ENCODE data around the gene PGRMC1.
A peak's percentile ranks its signal among the peaks of the same experiment; 100 is the strongest.
"Not testable (repeated sequence)": the region's sequence is repeated elsewhere in the genome, so short reads cannot be mapped to it uniquely, and the experiment has no call there.

Gene PGRMC1

GRCh38 chrX:119273420-119274192, 37.5 kb downstream of the PGRMC1 start:
- peak; percentile 37 for DNase-seq
- in situ Hi-C loops (cut with HindIII; ENCODE audit: low pct_ligation_motif_present, low sequenced_read_pairs) = no loop called here
- no peaks in the 10 kb centered on the region for H3K36me3 ChIP-seq (replicated peaks)
- TF ChIP-seq, protein P1, sequence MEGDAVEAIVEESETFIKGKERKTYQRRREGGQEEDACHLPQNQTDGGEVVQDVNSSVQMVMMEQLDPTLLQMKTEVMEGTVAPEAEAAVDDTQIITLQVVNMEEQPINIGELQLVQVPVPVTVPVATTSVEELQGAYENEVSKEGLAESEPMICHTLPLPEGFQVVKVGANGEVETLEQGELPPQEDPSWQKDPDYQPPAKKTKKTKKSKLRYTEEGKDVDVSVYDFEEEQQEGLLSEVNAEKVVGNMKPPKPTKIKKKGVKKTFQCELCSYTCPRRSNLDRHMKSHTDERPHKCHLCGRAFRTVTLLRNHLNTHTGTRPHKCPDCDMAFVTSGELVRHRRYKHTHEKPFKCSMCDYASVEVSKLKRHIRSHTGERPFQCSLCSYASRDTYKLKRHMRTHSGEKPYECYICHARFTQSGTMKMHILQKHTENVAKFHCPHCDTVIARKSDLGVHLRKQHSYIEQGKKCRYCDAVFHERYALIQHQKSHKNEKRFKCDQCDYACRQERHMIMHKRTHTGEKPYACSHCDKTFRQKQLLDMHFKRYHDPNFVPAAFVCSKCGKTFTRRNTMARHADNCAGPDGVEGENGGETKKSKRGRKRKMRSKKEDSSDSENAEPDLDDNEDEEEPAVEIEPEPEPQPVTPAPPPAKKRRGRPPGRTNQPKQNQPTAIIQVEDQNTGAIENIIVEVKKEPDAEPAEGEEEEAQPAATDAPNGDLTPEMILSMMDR (IDR thresholded peaks at IDR 0.05; ENCODE audit: low read depth, low read length, missing control alignments) = peak; percentile 56
- H3K4me3 ChIP-seq (ENCODE audit: low read depth, low read length) = peak overlapping the region; percentile 29
- no peaks in the 10 kb centered on the region for H3K27me3 ChIP-seq (replicated peaks)
- no peak overlapping the region for H3K27ac ChIP-seq

DNA sequence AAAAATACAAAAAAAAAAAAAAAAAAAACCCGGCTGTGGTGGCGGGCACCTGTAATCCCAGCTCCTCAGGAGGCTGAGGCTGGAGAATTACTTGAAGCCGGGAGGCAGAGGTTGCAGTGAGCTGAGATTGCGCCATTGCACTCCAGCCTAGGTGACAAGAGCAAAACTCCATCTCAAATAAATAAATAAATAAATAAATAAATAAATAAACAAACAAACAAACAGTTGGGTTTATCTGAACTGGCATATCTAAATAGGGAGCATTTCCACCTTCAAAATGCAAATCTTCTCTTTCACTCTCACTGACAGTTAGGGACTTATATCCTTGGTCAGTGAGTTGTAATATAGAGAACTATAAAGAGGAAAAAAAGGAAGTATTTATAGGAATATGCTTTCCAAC, 46.3 kb downstream of the PGRMC1 start:
- H3K4me3 ChIP-seq (ENCODE audit: low read depth, low read length); in situ Hi-C loops (cut with HindIII; ENCODE audit: low pct_ligation_motif_present, low sequenced_read_pairs); H3K27ac ChIP-seq; DNase-seq; H3K27me3 ChIP-seq (replicated peaks); H3K36me3 ChIP-seq (replicated peaks): not testable (repeated sequence)

DNA sequence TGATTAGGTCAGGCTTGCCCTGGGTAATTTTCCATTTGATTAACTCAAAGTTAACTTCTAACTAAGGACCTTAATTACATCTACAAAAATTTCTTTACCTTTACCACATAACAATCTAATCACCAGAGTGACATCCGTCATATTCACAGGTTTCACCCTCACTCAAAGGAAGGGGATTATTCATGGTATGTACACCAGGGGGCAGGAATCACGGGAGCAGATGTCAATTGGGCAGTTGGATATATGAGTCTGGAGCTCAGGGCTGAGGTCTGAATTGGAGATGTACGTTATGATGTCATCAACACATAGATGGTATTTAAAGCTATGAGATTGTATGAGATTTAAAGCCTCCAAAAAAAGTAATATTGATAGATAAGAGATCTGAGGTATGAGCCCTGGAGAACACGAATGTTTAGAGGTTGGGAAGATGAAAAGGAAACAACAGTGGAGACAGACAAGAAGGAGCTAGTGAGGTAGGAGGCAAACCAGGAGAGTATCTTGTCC, 52.9 kb downstream of the PGRMC1 start:
- no peak overlapping the region for H3K27ac ChIP-seq
- H3K36me3 ChIP-seq (replicated peaks) = no peaks in the 10 kb centered on the region
- in situ Hi-C loops (cut with HindIII; ENCODE audit: low pct_ligation_motif_present, low sequenced_read_pairs) = no loop called here

DNA sequence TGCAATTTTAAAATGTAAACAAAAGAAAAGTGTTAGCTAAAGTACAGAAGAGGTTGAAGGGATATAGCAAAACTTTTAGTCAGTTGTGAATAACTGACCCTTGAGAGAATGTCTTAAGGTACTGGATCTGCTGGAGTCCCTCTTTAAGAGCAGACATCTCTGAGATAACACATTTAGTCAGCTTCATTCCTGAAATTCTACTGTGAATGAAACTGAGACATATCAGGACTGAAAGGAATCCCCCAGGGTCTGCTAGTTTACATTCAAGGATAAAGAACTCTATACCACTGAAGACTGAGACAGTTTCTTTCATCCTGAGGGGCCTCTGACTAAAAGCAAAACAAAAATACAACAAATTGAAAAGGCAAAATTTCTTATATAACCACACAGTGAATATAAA, 54.4 kb downstream of the PGRMC1 start:
- Histone ChIP-seq H3K4me3 (ENCODE audit: low read depth, low read length) (no peak overlapping the region), H3K27me3 (replicated peaks) (no peaks in the 10 kb centered on the region), H3K36me3 (replicated peaks) (no peaks in the 10 kb centered on the region), H3K27ac (no peak overlapping the region)
- TF ChIP-seq, protein P1 (IDR thresholded peaks at IDR 0.05; ENCODE audit: low read depth, low read length, missing control alignments) = no peak
- no peak for DNase-seq
- in situ Hi-C loops (cut with HindIII; ENCODE audit: low pct_ligation_motif_present, low sequenced_read_pairs) = no loop called here

More for the DNA sequence above, 52.9 kb downstream of the PGRMC1 start:
- DNase-seq = no peak
- TF ChIP-seq, protein P1 (IDR thresholded peaks at IDR 0.05; ENCODE audit: low read depth, low read length, missing control alignments) = no peak
- no peaks in the 10 kb centered on the region for H3K27me3 ChIP-seq (replicated peaks)
- H3K4me3 ChIP-seq (ENCODE audit: low read depth, low read length) = no peak overlapping the region

DNA sequence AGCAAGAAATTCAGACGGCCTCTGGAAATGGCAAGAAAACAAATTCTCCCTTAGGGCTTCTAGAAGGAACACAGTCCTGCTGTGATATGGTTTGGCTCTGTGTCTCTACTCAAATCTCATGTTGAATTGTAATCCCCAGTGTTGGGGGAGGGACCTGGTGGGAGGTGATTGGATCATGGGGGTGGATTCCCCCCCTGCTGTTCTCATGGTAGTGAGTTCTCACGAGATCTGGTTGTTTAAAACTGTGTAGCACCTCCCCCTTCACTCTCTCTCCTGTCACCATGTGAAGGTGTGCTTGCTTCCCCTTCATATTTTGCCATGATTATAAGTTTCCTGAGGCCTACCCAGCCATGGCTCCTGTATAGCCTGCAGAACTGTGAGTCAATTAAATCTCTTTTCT, 55.2 kb downstream of the PGRMC1 start:
- DNase-seq = peak; percentile 2
- H3K27me3 ChIP-seq (replicated peaks); H3K4me3 ChIP-seq (ENCODE audit: low read depth, low read length); in situ Hi-C loops (cut with HindIII; ENCODE audit: low pct_ligation_motif_present, low sequenced_read_pairs); H3K36me3 ChIP-seq (replicated peaks); H3K27ac ChIP-seq: not testable (repeated sequence)

- no peak for DNase-seq
- TF ChIP-seq, protein P1 (IDR thresholded peaks at IDR 0.05; ENCODE audit: low read depth, low read length, missing control alignments) = peak; percentile 19
- no peak overlapping the region for H3K4me3 ChIP-seq (ENCODE audit: low read depth, low read length)
- H3K36me3 ChIP-seq (replicated peaks) = no peaks in the 10 kb centered on the region
- H3K27me3 ChIP-seq (replicated peaks) = no peaks in the 10 kb centered on the region
- in situ Hi-C loops (cut with HindIII; ENCODE audit: low pct_ligation_motif_present, low sequenced_read_pairs) = no loop called here
- no peak overlapping the region for H3K27ac ChIP-seq
Measured at GRCh38 chrX:119292445-119292844, 56.4 kb downstream of the PGRMC1 start.

Data from brain microvascular endothelial cell (primary cell).